Fibroblast of peridontal ligament (primary cell): ENCODE data around the gene PACS2.
A peak's percentile ranks its signal among the peaks of the same experiment; 100 is the strongest.

Experiments
- DNase-seq: peaks from one replicate; pipeline ENCODE4 v3.0.0-alpha.2; 2010; ENCODE audit errors: extremely low read depth

PACS2 gene

GRCh38 chr14:105421723-105422615, 107.4 kb downstream of the PACS2 start:
- no peak for DNase-seq

GRCh38 chr14:105422695-105423487, 108.3 kb downstream of the PACS2 start:
- no peak for DNase-seq

GRCh38 chr14:105423488-105424195, 109.1 kb downstream of the PACS2 start:
- DNase-seq: no peak

GRCh38 chr14:105424861-105425260, 110.3 kb downstream of the PACS2 start:
- DNase-seq: no peak

GRCh38 chr14:105425823-105426247, 111.3 kb downstream of the PACS2 start:
- DNase-seq: no peak

GRCh38 chr14:105426416-105427130, 112.0 kb downstream of the PACS2 start:
- DNase-seq: no peak

- no peak for DNase-seq
Observed at GRCh38 chr14:105427412-105427811, 112.9 kb downstream of the PACS2 start.

- DNase-seq: no peak
Observed at GRCh38 chr14:105427936-105428485, 113.5 kb downstream of the PACS2 start.

GRCh38 chr14:105430042-105430441, 115.5 kb downstream of the PACS2 start:
- no peak for DNase-seq

GRCh38 chr14:105430565-105430964, 116.0 kb downstream of the PACS2 start:
- DNase-seq: peak; percentile 64

GRCh38 chr14:105431256-105431655, 116.7 kb downstream of the PACS2 start:
- no peak for DNase-seq

GRCh38 chr14:105432657-105433056, 118.1 kb downstream of the PACS2 start:
- no peak for DNase-seq

- DNase-seq: no peak
Observed at GRCh38 chr14:105433161-105433605, 118.6 kb downstream of the PACS2 start.

- no peak for DNase-seq
Observed at GRCh38 chr14:105436402-105436801, 121.9 kb downstream of the PACS2 start.

GRCh38 chr14:105436891-105437722, 122.6 kb downstream of the PACS2 start:
- DNase-seq: no peak

- DNase-seq: no peak
Observed at GRCh38 chr14:105437723-105438500, 123.4 kb downstream of the PACS2 start.

GRCh38 chr14:105439179-105439578, 124.6 kb downstream of the PACS2 start:
- DNase-seq: no peak

GRCh38 chr14:105439710-105440553, 125.4 kb downstream of the PACS2 start:
- no peak for DNase-seq

GRCh38 chr14:105440554-105440900, 126.0 kb downstream of the PACS2 start:
- no peak for DNase-seq
